A549 treated with ZK216348 at 1 μM for 4 hours (cell line): Measurements from ENCODE around the gene HIF1AN. TPM values are rescaled to one million over a fixed set of nuclear protein-coding genes. Genes with fewer than 3 reads are reported as not detected.

Experiments used
- total RNA-seq: library from RNA; stranded (reverse); fragments of 200-300 nt; extraction: Qiagen RNA extraction; gene quantifications from 5 replicates; pipeline ENCODE4 v1.2.3, GENCODE V29; 2022; ENCODE audit warnings: low read depth

The HIF1AN gene
- total RNA-seq: 12.1 to 21.7 TPM (median 18.3 TPM) in 5 replicates

GRCh38 chr10:100535715-100536353, at the start of gene HIF1AN:
Gene HIF1AN, plus strand, starts transcription at chr10:100535943. Its CDS starts 16 bp downstream, at chr10:100535959.

GRCh38 chr10:100519311-100520051, 16.3 kb upstream of the HIF1AN start, which contains the start of gene SEC31B:
Gene SEC31B, minus strand, starts transcription at chr10:100519861. Its CDS starts 2,909 bp downstream, at chr10:100516952.

GRCh38 chr10:100529475-100530298, 6.1 kb upstream of the HIF1AN start, which contains the start of gene NDUFB8:
Gene NDUFB8, minus strand, starts transcription at chr10:100529871. Its CDS starts 20 bp downstream, at chr10:100529851.

Other genes starting within 250 kb of the HIF1AN start
- gene BLOC1S2, start 249.3 kb upstream of the HIF1AN start, total RNA-seq: 90.1 to 139 TPM (median 93.2 TPM) in 5 replicates
- gene PKD2L1, start 205.7 kb upstream of the HIF1AN start, total RNA-seq: 0.06 to 0.12 TPM in 2 of 5 replicates, not detected in the others
- gene SCD, start 188.7 kb upstream of the HIF1AN start, total RNA-seq: 134 to 202 TPM (median 182 TPM) in 5 replicates
- 0.07 TPM in 1 of 5 replicates, not detected in the others for gene WNT8B, start 72.9 kb upstream of the HIF1AN start, total RNA-seq
- gene SEC31B, start 16.1 kb upstream of the HIF1AN start, total RNA-seq: 0.87 to 3.4 TPM (median 2.5 TPM) in 5 replicates
- 233 to 319 TPM (median 265 TPM) in 5 replicates for gene NDUFB8, start 6.1 kb upstream of the HIF1AN start, total RNA-seq
- gene PAX2, start 209.6 kb downstream of the HIF1AN start, total RNA-seq: 0.20 to 0.34 TPM (median 0.26 TPM) in 5 replicates